ENCODE data around the gene HCRT. TPM values are rescaled to one million over a fixed set of nuclear protein-coding genes. Genes with fewer than 3 reads are reported as not detected.
"Not testable (repeated sequence)": the region's sequence is repeated elsewhere in the genome, so short reads cannot be mapped to it uniquely, and the experiment has no call there.

Gene HCRT
- total RNA-seq, 1 donor = not detected

GRCh38 chr17:42190491-42191274 is 5.4 kb upstream of the HCRT start:
- no peak overlapping the region for H3K4me3 ChIP-seq (ENCODE audit: low read depth, low read length)
- no peak for TF ChIP-seq CTCF (IDR thresholded peaks at IDR 0.05; ENCODE audit: insufficient read depth, low read depth, low read length)
- DNase-seq (ENCODE audit: low read depth) = no peak

GRCh38 chr17:42189651-42189965 is 4.4 kb upstream of the HCRT start:
- TF ChIP-seq CTCF (IDR thresholded peaks at IDR 0.05; ENCODE audit: insufficient read depth, low read depth, low read length) = no peak
- H3K4me3 ChIP-seq (ENCODE audit: low read depth, low read length) = no peak overlapping the region
- no peak for DNase-seq (ENCODE audit: low read depth)

- DNase-seq (ENCODE audit: low read depth) = no peak
- no peak for TF ChIP-seq CTCF (IDR thresholded peaks at IDR 0.05; ENCODE audit: insufficient read depth, low read depth, low read length)
- no peak overlapping the region for H3K4me3 ChIP-seq (ENCODE audit: low read depth, low read length)
Observed at GRCh38 chr17:42188749-42189650, 3.7 kb upstream of the HCRT start.

- no peak overlapping the region for H3K4me3 ChIP-seq (ENCODE audit: low read depth, low read length)
- TF ChIP-seq CTCF (IDR thresholded peaks at IDR 0.05; ENCODE audit: insufficient read depth, low read depth, low read length) = no peak
- no peak for DNase-seq (ENCODE audit: low read depth)
Observed at GRCh38 chr17:42187833-42188232, 2.6 kb upstream of the HCRT start.

- not testable (repeated sequence) for DNase-seq (ENCODE audit: low read depth); H3K4me3 ChIP-seq (ENCODE audit: low read depth, low read length)
Observed at GRCh38 chr17:42186191-42186590, 939 bp upstream of the HCRT start.

- no peak for DNase-seq (ENCODE audit: low read depth)
- H3K4me3 ChIP-seq (ENCODE audit: low read depth, low read length) = no peak overlapping the region
- no peak for TF ChIP-seq CTCF (IDR thresholded peaks at IDR 0.05; ENCODE audit: insufficient read depth, low read depth, low read length)
Observed at GRCh38 chr17:42185621-42185930, 324 bp upstream of the HCRT start.

Data from fibroblast of villous mesenchyme (primary cell).